NOMO-1 treated with dmso at 0.1 percent for 144 hours (cell line): ENCODE measurements around the gene MYO1C.
A peak's percentile ranks its signal among the peaks of the same experiment; 100 is the strongest.
"Not testable (repeated sequence)": the region's sequence is repeated elsewhere in the genome, so short reads cannot be mapped to it uniquely, and the experiment has no call there.

Source experiments
- DNase-seq: peaks from one replicate; lab custom pipeline; 2025; ENCODE audit not compliant: unreplicated experiment; lab: John Stamatoyannopoulos, UW

Gene MYO1C

GRCh38 chr17:1467258-1467657 is 25.2 kb downstream of the MYO1C start:
- DNase-seq = no peak

DNA sequence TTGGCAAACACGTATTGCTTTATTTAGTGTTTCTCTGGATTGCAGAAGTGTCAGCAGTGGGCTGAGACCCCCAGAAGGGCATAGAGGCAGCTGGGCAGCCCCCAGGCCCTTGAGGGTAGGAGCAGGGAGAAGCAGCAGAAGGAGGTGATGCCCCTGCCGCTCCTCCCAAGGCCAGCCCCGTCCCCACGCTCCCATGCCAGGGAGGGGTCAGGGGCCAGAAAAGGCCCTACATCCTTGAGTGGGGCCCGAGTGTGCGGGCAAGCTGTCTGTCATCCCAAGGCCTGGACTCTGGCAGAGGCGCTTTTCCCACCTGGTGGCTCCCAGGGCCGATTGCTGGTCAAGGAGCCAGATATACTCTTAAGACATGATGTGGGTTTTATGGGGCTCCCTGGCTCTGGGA is 28.3 kb downstream of the MYO1C start:
- DNase-seq = no peak

DNA sequence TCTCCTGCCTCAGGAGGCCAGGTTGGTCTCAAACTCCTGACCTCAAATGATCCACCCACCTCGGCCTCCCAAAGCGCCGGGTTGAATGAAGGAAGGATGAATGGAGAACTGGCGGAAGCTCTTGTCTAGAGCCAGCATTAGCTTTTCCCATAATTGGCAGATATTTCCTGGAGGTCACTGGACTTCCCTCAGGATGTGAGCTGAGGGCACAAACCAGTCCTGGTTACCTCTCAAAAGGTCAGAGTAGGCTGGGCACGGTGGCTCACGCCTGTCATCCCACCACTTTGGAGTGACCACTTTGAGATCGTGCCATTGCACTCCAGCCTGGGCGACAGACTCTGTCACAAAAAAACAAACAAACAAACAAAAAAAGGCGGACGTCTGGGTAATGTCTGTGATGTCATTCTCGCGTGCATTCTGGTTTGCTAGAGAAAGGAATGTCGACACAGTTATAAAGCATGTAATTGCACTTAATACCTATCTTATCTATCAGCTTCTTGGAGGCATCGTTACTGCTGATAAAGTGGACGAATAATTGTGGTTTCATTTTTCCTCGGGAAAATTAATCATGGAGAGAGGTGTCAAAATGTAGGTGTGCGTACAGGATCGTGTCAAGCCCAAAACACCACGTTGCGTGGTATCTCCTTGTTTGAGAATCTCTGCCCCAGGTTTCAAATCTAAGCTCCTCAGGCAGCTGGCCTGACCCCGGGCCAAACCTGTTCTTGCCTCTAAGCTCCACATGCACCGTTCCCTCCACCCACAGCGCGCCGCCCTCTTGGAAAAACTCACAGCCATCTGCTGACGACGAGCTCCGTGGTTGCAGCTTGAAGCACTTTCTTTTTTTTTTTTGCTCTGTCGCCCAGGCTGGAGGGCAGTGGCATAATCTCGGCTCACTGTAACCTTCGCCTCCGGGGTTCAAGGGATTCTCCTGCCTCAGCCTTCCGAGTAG is 30.0 kb downstream of the MYO1C start:
- no peak for DNase-seq

DNA sequence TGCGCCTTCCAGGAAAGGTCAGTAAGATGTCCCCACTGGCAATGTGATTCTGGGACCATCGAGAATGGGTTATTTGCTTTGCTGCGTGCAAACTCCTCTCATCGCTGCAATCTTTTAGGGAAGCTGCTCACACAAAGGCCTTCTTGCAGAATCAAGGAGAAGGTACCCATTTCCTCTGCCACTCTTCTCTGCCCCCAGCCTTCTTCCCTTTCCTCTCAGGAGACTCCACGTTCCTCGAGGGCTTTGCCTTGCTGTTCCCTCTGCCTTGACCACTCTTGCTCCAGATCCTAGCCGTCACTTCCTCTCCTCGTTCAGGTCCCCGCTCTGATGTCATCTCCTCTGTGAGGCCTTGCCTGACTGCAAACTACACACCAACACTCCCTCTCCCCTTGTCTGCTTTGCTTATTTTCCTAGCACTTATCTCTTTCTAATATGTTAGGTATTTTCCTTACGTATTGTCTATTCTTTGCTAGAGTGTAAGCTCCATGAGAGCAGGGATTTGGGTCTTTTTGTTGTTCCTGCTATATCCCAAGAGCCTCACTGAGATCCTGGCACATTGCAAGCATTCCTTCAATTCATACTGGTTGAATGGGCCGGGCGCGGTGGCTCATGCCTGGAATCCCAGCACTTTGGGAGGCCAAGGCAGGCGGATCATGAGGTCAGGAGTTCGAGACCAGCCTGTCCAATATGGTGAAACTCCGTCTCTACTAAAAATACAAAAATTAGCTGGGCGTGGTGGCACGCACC is 31.1 kb downstream of the MYO1C start:
- peak; percentile 24 for DNase-seq

- no peak for DNase-seq
Observed at GRCh38 chr17:1460233-1460632, 32.3 kb downstream of the MYO1C start.

DNA sequence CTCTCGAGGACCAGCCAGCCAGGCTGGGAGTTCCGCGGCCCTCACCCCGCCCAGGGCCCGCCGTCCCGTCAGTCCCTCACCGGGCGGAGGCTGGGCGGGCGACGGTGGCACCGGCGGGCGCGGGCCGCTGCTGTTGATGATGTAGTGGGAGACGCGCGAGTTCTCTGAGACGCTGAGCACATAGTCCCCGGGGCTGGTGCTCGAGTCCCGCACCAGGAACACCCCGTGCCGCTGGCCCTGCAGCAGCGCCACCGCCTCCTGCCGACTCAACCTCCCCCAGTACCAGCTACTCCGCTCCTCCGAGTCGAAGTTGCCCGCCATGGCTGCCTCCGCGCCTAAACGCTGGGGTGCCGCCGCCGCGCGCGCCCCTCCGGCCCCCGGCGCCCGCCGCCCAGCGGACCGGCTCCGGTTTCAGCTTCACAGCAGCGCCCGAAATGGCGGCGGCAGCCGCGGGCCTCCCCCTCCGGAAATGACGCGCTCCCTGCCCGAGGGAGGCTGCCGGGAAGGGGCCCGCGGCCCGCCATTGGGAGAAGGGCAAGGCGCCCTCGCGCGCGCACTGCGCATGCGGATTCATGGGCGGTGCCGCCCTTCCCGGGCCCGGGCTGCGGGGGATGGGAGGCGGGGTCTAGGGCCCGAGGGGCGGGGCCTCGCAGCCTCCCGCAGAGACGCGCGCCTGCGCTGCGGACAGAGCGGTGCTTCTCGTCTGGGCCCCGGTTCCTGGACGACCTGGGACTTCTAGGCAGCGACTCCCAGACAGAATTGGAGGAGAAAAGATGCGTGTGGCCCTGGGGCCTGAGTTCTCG is 36.5 kb downstream of the MYO1C start, which contains the start of gene CRK:
TSS of gene CRK (minus strand) at position 436 of the 803 bp plus-strand sequence. CDS start at position 321, 115 bp downstream.
- peak; percentile 77 for DNase-seq

GRCh38 chr17:1455291-1455796 is 37.1 kb downstream of the MYO1C start:
- no peak for DNase-seq

GRCh38 chr17:1454541-1454940 is 37.9 kb downstream of the MYO1C start:
- no peak for DNase-seq

DNA sequence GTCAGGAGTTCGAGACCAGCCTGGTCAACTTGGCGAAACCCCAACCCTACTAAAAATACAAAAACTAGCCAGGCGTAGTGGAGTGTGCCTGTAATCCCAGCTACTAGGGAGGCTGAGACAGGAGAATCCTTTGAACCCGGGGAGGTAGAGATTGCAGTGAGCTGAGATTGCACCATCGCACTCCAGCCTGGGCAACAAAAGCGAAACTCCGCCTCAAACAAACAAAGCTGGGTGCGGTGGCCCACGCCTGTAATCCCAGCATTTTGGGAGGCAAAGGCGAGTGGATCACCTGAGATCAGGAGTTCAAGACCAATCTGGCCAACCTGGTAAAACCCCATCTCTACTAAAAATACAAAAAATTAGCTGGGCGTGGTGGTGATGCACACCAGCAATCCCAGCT is 38.8 kb downstream of the MYO1C start:
- DNase-seq = not testable (repeated sequence)

DNA sequence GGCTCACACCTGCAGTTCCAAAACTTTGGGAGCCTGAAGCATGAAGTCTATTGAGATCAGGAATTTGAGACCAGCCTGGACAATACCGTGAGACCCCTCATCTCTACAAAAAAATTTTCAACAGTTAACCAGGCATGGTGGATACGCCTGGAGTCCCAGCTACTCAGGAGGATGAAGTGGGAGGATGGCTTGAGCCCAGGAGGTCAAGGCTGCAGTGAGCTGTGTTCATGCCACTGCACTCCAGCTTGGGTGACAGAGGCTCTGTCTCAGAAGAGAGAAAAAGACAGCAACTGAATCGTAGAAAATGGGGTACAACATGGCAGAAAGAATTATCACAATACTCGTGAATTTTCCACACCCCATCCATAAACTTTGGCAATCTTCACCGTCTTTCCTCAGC is 39.6 kb downstream of the MYO1C start:
- DNase-seq = no peak

DNA sequence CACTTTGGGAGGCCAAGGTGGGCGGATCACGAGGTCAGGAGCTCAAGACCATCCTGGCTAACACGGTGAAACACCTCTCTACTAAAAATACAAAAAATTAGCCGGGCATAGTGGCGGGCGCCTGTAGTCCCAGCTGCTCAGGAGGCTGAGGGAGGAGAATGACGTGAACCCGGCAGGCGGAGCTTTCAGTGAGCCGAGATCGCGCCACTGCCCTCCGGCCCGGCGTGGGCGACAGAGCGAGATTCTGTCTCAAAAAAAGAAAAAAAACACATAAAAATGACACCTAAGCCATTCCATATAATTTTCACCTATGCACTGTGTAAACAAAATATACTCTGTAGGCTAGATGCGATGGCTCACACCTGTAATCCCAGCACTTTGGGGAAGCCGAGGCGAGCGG is 42.2 kb downstream of the MYO1C start:
- not testable (repeated sequence) for DNase-seq

- DNase-seq = no peak
Observed at GRCh38 chr17:1449412-1449967, 43.0 kb downstream of the MYO1C start.

- no peak for DNase-seq
Observed at GRCh38 chr17:1447052-1447451, 45.4 kb downstream of the MYO1C start.

GRCh38 chr17:1446201-1446600 is 46.3 kb downstream of the MYO1C start:
- no peak for DNase-seq

GRCh38 chr17:1445695-1446094 is 46.8 kb downstream of the MYO1C start:
- not testable (repeated sequence) for DNase-seq

DNA sequence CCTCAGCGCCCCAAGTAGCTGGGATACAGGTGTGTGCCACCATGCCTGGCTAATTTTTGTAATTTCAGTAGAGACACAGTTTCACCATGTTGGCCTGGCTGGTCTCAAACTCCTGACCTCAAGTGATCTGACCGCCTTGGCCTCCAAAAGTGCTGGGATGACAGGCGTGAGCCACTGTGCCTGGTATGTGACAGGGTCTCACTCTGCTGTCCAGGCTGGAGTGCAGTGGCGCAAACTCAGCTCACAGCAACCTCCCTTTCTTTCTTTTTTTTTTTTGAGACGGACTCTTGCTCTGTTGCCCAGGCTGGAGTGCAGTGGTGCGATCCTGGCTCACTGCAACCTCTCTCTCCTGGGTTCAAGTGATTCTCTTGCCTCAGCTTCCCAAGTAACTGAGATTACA is 49.8 kb downstream of the MYO1C start:
- DNase-seq = not testable (repeated sequence)

- DNase-seq = no peak
Observed at GRCh38 chr17:1442187-1442586, 50.3 kb downstream of the MYO1C start.

DNA sequence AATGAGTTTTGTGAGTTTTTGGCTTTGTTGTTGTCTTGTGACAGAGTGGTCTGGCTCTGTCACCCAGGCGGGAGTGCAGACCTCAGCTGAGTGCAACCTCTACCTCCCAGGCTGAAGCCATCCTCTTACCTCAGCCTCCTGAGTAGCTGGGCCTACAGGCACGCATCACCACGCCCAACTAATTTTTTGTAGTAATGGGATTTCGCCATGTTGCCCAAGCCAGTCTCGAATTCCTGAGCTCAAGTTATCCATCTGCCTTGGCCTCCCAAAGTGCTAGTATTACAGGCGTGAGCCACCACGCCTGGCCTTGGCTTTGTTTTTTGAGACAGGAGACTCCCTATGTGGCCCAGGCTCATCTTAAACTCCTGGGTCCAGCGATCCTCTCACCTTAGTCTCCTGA is 51.6 kb downstream of the MYO1C start:
- DNase-seq = no peak

GRCh38 chr17:1438593-1439083 is 53.8 kb downstream of the MYO1C start:
- no peak for DNase-seq

GRCh38 chr17:1435326-1435725 is 57.2 kb downstream of the MYO1C start:
- no peak for DNase-seq
